Gastroesophageal sphincter (tissue), 3 donors: ENCODE results near the gene LTV1.

Experiments used
- POLR2A ChIP-seq, 2 donors: fragments of 450-650 bp; IDR thresholded peaks; one replicate each; pipeline ENCODE4 v1.6.1; 2017; ENCODE audit warnings: antibody characterized with exemption in 2 of 2, mild to moderate bottlenecking in 2 of 2, moderate library complexity in 1 of 2
- POLR2AphosphoS5 ChIP-seq: sonication (generic); formaldehyde crosslinking; IDR thresholded peaks from one replicate; pipeline ENCODE4 v1.6.1; 2017; ENCODE audit warnings: antibody characterized with exemption
- TF ChIP-seq, protein P1 (sequence below), 4 experiments: fragments of 200-600 bp in 2 of 4; fragments of 450-650 bp in 2 of 4; sonication (generic) in 1 of 4; IDR thresholded peaks; one replicate each; pipeline ENCODE4 v1.5.1; 2017 to 2019; ENCODE audit warnings: antibody characterized with exemption in 4 of 4, mild to moderate bottlenecking in 2 of 4, moderate library complexity in 2 of 4

DNA sequence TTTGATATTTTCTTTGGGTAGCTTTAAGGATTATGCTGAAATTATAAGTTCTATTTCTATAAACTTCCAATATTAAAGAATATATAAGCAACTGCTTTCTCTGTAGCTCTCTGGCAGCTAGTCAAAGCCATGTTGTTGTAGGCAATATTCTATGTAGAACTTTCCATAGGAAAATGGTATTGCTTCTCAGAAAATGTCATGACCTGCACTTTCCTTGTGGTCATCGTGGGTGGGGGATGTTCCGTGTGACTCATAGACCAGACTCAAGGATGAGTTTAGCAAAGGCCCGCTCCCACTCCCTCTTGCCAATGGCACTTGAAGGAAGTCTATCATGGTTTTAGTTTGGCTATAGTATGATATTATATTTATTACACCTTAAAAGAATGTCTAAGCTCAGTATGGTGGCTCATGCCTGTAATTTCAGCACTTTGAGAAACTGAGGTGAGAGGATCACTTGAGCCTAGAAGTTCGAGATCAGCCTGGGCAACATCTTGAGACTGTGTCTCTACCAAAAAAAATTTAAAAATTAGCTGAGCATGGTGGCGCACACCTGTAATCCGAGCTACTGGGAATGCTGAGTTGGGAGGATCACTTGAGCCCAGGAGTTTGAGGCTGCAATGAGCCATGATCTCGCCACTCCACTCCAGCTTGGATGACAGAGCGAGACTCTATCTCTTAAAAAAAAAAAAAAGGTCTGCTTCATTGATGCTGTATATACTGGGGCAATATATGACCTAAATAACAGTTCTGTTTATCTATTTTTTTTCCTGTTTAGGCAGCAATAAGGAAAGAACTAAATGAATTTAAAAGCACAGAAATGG, 36.6 kb upstream of the LTV1 start:
- TF ChIP-seq, protein P1, sequence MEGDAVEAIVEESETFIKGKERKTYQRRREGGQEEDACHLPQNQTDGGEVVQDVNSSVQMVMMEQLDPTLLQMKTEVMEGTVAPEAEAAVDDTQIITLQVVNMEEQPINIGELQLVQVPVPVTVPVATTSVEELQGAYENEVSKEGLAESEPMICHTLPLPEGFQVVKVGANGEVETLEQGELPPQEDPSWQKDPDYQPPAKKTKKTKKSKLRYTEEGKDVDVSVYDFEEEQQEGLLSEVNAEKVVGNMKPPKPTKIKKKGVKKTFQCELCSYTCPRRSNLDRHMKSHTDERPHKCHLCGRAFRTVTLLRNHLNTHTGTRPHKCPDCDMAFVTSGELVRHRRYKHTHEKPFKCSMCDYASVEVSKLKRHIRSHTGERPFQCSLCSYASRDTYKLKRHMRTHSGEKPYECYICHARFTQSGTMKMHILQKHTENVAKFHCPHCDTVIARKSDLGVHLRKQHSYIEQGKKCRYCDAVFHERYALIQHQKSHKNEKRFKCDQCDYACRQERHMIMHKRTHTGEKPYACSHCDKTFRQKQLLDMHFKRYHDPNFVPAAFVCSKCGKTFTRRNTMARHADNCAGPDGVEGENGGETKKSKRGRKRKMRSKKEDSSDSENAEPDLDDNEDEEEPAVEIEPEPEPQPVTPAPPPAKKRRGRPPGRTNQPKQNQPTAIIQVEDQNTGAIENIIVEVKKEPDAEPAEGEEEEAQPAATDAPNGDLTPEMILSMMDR (IDR thresholded peaks at IDR 0.05) = no peak
- TF ChIP-seq POLR2AphosphoS5 (no peak), POLR2A (IDR thresholded peaks at IDR 0.05) (no peak)
